Left hindlimb (tissue), 1 donor: ENCODE measurements around the gene CARD11.

Experiments
- DNase-seq: peaks from one replicate; pipeline ENCODE4 v3.0.0-alpha.2; 2018

CARD11 gene

GRCh38 chr7:2938514-2939192 lies 105.0 kb downstream of the CARD11 start:
- DNase-seq, result no peak

GRCh38 chr7:2937701-2938513 lies 105.8 kb downstream of the CARD11 start:
- DNase-seq, result no peak

GRCh38 chr7:2936891-2937580 lies 106.6 kb downstream of the CARD11 start:
- no peak for DNase-seq

- no peak for DNase-seq
Measured at GRCh38 chr7:2936301-2936700, 107.4 kb downstream of the CARD11 start.

GRCh38 chr7:2934984-2935740 lies 108.5 kb downstream of the CARD11 start:
- DNase-seq, result no peak

GRCh38 chr7:2934211-2934731 lies 109.4 kb downstream of the CARD11 start:
- no peak for DNase-seq

- DNase-seq, result no peak
Measured at GRCh38 chr7:2932402-2933251, 111.0 kb downstream of the CARD11 start.

- no peak for DNase-seq
Measured at GRCh38 chr7:2931034-2931415, 112.6 kb downstream of the CARD11 start.

GRCh38 chr7:2930310-2931033 lies 113.2 kb downstream of the CARD11 start:
- no peak for DNase-seq

GRCh38 chr7:2929321-2930201 lies 114.1 kb downstream of the CARD11 start:
- no peak for DNase-seq

GRCh38 chr7:2928613-2929311 lies 114.9 kb downstream of the CARD11 start:
- DNase-seq, result peak; percentile 74

- DNase-seq, result no peak
Measured at GRCh38 chr7:2928256-2928612, 115.4 kb downstream of the CARD11 start.

- no peak for DNase-seq
Measured at GRCh38 chr7:2927592-2927991, 116.1 kb downstream of the CARD11 start.

GRCh38 chr7:2926896-2927405 lies 116.7 kb downstream of the CARD11 start:
- DNase-seq, result no peak

- DNase-seq, result no peak
Measured at GRCh38 chr7:2926120-2926895, 117.4 kb downstream of the CARD11 start.

GRCh38 chr7:2924866-2925840 lies 118.5 kb downstream of the CARD11 start:
- no peak for DNase-seq
